SU-DHL-6 (cell line): ENCODE data around the gene KLRD1.

Experiments
- H2AFZ ChIP-seq: fragments of 200-600 bp; sonication (generic); 2 replicates; pipeline ENCODE4 v1.6.1; 2014; ENCODE audit warnings: low read depth, mild to moderate bottlenecking, moderate library complexity, mixed read lengths, antibody characterized with exemption, low read length; ENCODE audit not compliant: severe bottlenecking
- H3F3A ChIP-seq: fragments of 200-600 bp; shearing (Covaris generic); 2 replicates; pipeline ENCODE4 v1.6.0; 2016; ENCODE audit warnings: antibody characterized with exemption, mild to moderate bottlenecking; ENCODE audit not compliant: insufficient read depth
- H3K27ac ChIP-seq: fragments of 200-600 bp; sonication (generic); 2 replicates; pipeline ENCODE4 v1.5.1; 2016; ENCODE audit warnings: low read depth, mild to moderate bottlenecking, low read length, moderate library complexity, mixed read lengths
- H3K27me3 ChIP-seq: fragments of 200-600 bp; sonication (generic), shearing (Covaris generic); 2 replicates; pipeline ENCODE4 v1.6.0; 2014; ENCODE audit warnings: mild to moderate bottlenecking, low read length
- H3K36me3 ChIP-seq: fragments of 200-600 bp; sonication (generic); 2 replicates; pipeline ENCODE4 v1.6.1; 2014; ENCODE audit warnings: mild to moderate bottlenecking, low read length, mixed read lengths
- H3K4me2 ChIP-seq: fragments of 300-600, 200-600 bp; shearing (Covaris generic), sonication (generic); 2 replicates; pipeline ENCODE4 v1.6.0; 2014; ENCODE audit warnings: low read length, low read depth, mild to moderate bottlenecking; ENCODE audit not compliant: poor library complexity, severe bottlenecking
- H3K4me3 ChIP-seq: fragments of 200-600 bp; sonication (generic); 2 replicates; pipeline ENCODE4 v1.5.1; 2014; ENCODE audit warnings: antibody characterized with exemption, low read length, mild to moderate bottlenecking, mixed read lengths; ENCODE audit not compliant: insufficient read depth, poor library complexity, severe bottlenecking
- H3K79me2 ChIP-seq: fragments of 200-600 bp; sonication (generic); 2 replicates; pipeline ENCODE4 v1.6.1; 2014; ENCODE audit warnings: mild to moderate bottlenecking, low read length, moderate library complexity; ENCODE audit not compliant: insufficient read depth
- H3K9ac ChIP-seq: fragments of 200-600 bp; sonication (generic); 2 replicates; pipeline ENCODE4 v1.7.0; 2014; ENCODE audit warnings: mild to moderate bottlenecking, low read length
- H3K9me2 ChIP-seq: fragments of 200-600 bp; sonication (generic); replicated peaks from 2 replicates; pipeline ENCODE4 v1.6.1; 2014; ENCODE audit warnings: low read length; ENCODE audit not compliant: insufficient read depth
- H3K9me3 ChIP-seq: fragments of 200-600 bp; sonication (generic); 2 replicates; pipeline ENCODE4 v1.6.1; 2014; ENCODE audit warnings: low read length, mixed read lengths; ENCODE audit not compliant: insufficient read depth
- H4K20me1 ChIP-seq: fragments of 200-600 bp; sonication (generic); 2 replicates; pipeline ENCODE4 v1.6.1; 2014; ENCODE audit warnings: low read depth, mild to moderate bottlenecking, antibody characterized with exemption, low read length, moderate library complexity, mixed read lengths
- CTCF ChIP-seq: fragments of 200-600 bp; sonication (generic); IDR thresholded peaks from one replicate; pipeline ENCODE4 v1.5.1; 2017; ENCODE audit warnings: antibody characterized with exemption, mild to moderate bottlenecking, low read length, moderate library complexity; ENCODE audit not compliant: insufficient read depth, poor library complexity, severe bottlenecking
- EZH2phosphoT487 ChIP-seq: fragments of 200-600 bp; sonication (generic), shearing (Covaris generic); conservative IDR thresholded peaks from 2 replicates; pipeline ENCODE4 v1.6.1; 2018; ENCODE audit warnings: mild to moderate bottlenecking, antibody characterized with exemption, low read length, moderate library complexity, mixed read lengths

Gene KLRD1

GRCh38 chr12:10279937-10280336, 27.7 kb upstream of the KLRD1 start:
- H3K9ac ChIP-seq: no peak overlapping the region
- H3K9me3 ChIP-seq: no peaks in the 10 kb centered on the region
- TF ChIP-seq CTCF (no peak), EZH2phosphoT487 (no peak)
- no peak overlapping the region for H3K27ac ChIP-seq
- no peaks in the 10 kb centered on the region for H3K36me3 ChIP-seq
- no peaks in the 10 kb centered on the region for H3F3A ChIP-seq
- H3K4me3 ChIP-seq: no peak overlapping the region
- H3K9me2 ChIP-seq: no peaks in the 10 kb centered on the region
- H3K79me2 ChIP-seq: no peaks in the 10 kb centered on the region
- no peak overlapping the region for H3K4me2 ChIP-seq
- H3K27me3 ChIP-seq: no peaks in the 10 kb centered on the region
- no peaks in the 10 kb centered on the region for H4K20me1 ChIP-seq
- no peak overlapping the region for H2AFZ ChIP-seq

- Histone ChIP-seq H3F3A (no peaks in the 10 kb centered on the region), H3K4me3 (no peak overlapping the region), H3K9me3 (no peaks in the 10 kb centered on the region), H3K27me3 (no peaks in the 10 kb centered on the region), H3K36me3 (no peaks in the 10 kb centered on the region), H2AFZ (no peak overlapping the region), H3K9me2 (no peaks in the 10 kb centered on the region), H3K27ac (no peak overlapping the region), H3K79me2 (no peaks in the 10 kb centered on the region), H3K4me2 (no peak overlapping the region), H4K20me1 (no peaks in the 10 kb centered on the region), H3K9ac (no peak overlapping the region)
- no peak for TF ChIP-seq EZH2phosphoT487
- no peak for TF ChIP-seq CTCF
These were observed 24.6 kb upstream of the KLRD1 start for GRCh38 chr12:10283027-10283426.

- Histone ChIP-seq H3K79me2 (no peaks in the 10 kb centered on the region), H2AFZ (no peak overlapping the region), H3K36me3 (no peaks in the 10 kb centered on the region), H3K9ac (no peak overlapping the region), H4K20me1 (no peaks in the 10 kb centered on the region), H3K27me3 (no peaks in the 10 kb centered on the region), H3K9me2 (no peaks in the 10 kb centered on the region), H3K4me2 (peak overlapping the region; percentile 20), H3K27ac (peak overlapping the region; percentile 53), H3F3A (no peaks in the 10 kb centered on the region), H3K9me3 (no peaks in the 10 kb centered on the region), H3K4me3 (no peak overlapping the region)
- TF ChIP-seq EZH2phosphoT487 (no peak), CTCF (no peak)
These were observed 21.8 kb upstream of the KLRD1 start for GRCh38 chr12:10285919-10286318.
